H9 (cell line): ENCODE data around the gene ATPAF1. TPM values are rescaled to one million over a fixed set of nuclear protein-coding genes. Genes with fewer than 3 reads are reported as not detected.

Experiments used
- DNase-seq: peaks from one replicate; pipeline ENCODE4 v3.0.0-alpha.2; 2017
- H2AFZ ChIP-seq: one replicate; pipeline ENCODE4 v1.6.1; 2013; ENCODE audit warnings: mild to moderate bottlenecking, low read length, control low read depth, moderate library complexity
- H2AK5ac ChIP-seq: 2 replicates; pipeline ENCODE4 v1.6.1; 2013; ENCODE audit warnings: low read length, control low read depth, mixed read lengths; ENCODE audit not compliant: insufficient read length
- H2BK120ac ChIP-seq: one replicate; pipeline ENCODE4 v1.6.1; 2013; ENCODE audit warnings: low read depth, mild to moderate bottlenecking, low read length, control low read depth, inconsistent platforms; ENCODE audit not compliant: poor library complexity, severe bottlenecking
- H2BK12ac ChIP-seq: 2 replicates; pipeline ENCODE4 v1.6.1; 2013; ENCODE audit warnings: low read length, control low read depth, mixed read lengths, low read depth; ENCODE audit not compliant: insufficient read length
- H2BK15ac ChIP-seq: 2 replicates; pipeline ENCODE4 v1.6.1; 2013; ENCODE audit warnings: low read depth, low read length, control low read depth
- H2BK20ac ChIP-seq: one replicate; pipeline ENCODE4 v1.6.1; 2013; ENCODE audit warnings: low read depth, mild to moderate bottlenecking, low read length, control low read depth, inconsistent platforms; ENCODE audit not compliant: poor library complexity, severe bottlenecking
- H2BK5ac ChIP-seq: 2 replicates; pipeline ENCODE4 v1.6.1; 2013; ENCODE audit warnings: low read length, control low read depth, mixed read lengths; ENCODE audit not compliant: insufficient read length
- H3K14ac ChIP-seq: 2 replicates; pipeline ENCODE4 v1.6.1; 2013; ENCODE audit warnings: low read length, control low read depth; ENCODE audit not compliant: insufficient read depth
- H3K18ac ChIP-seq: 2 replicates; pipeline ENCODE4 v1.6.1; 2013; ENCODE audit warnings: low read depth, mild to moderate bottlenecking, mixed read lengths, low read length, control low read depth; ENCODE audit not compliant: insufficient read length
- H3K23ac ChIP-seq: 2 replicates; pipeline ENCODE4 v1.6.1; 2013; ENCODE audit warnings: low read length, control low read depth, mixed read lengths, low read depth; ENCODE audit not compliant: insufficient read length
- H3K23me2 ChIP-seq: 2 replicates; pipeline ENCODE4 v1.6.1; 2013; ENCODE audit warnings: low read depth, mild to moderate bottlenecking, mixed read lengths, low read length, control low read depth; ENCODE audit not compliant: insufficient read length, poor library complexity, severe bottlenecking
- H3K27ac ChIP-seq: 2 replicates; pipeline ENCODE4 v1.5.1; 2013; ENCODE audit warnings: low read length, control low read depth, mixed read lengths, low read depth; ENCODE audit not compliant: insufficient read length
- H3K27me3 ChIP-seq: 2 replicates; pipeline ENCODE4 v1.6.1; 2013; ENCODE audit warnings: low read length, control low read depth, inconsistent platforms; ENCODE audit not compliant: insufficient read depth
- H3K4ac ChIP-seq: 2 replicates; pipeline ENCODE4 v1.6.1; 2013; ENCODE audit warnings: low read depth, mild to moderate bottlenecking, control low read depth, inconsistent platforms, low read length, moderate library complexity
- H3K4me1 ChIP-seq: 2 replicates; pipeline ENCODE4 v1.6.1; 2013; ENCODE audit warnings: low read length, control low read depth, inconsistent platforms; ENCODE audit not compliant: insufficient read depth
- H3K4me2 ChIP-seq: 2 replicates; pipeline ENCODE4 v1.6.1; 2013; ENCODE audit warnings: low read length, control low read depth, mixed read lengths; ENCODE audit not compliant: insufficient read length, insufficient read depth
- H3K56ac ChIP-seq: 2 replicates; pipeline ENCODE4 v1.6.1; 2013; ENCODE audit warnings: low read depth, mild to moderate bottlenecking, mixed read lengths, low read length, control low read depth; ENCODE audit not compliant: insufficient read length
- H3K79me1 ChIP-seq: 2 replicates; pipeline ENCODE4 v1.6.1; 2013; ENCODE audit warnings: low read depth, mild to moderate bottlenecking, moderate library complexity, low read length, control low read depth, inconsistent platforms; ENCODE audit not compliant: insufficient read depth, poor library complexity, severe bottlenecking
- H3K79me2 ChIP-seq: 2 replicates; pipeline ENCODE4 v1.6.1; 2013; ENCODE audit warnings: low read length, control low read depth, inconsistent platforms; ENCODE audit not compliant: insufficient read depth
- H3K9ac ChIP-seq: 2 replicates; pipeline ENCODE4 v1.6.1; 2013; ENCODE audit warnings: low read length, control low read depth, mixed read lengths; ENCODE audit not compliant: insufficient read length; ENCODE audit errors: extremely low read depth
- H3K9me3 ChIP-seq: one replicate; pipeline ENCODE4 v1.6.1; 2013; ENCODE audit warnings: low read depth, low read length, inconsistent platforms; ENCODE audit not compliant: control insufficient read depth
- H3T11ph ChIP-seq: one replicate; pipeline ENCODE4 v1.6.1; 2013; ENCODE audit warnings: mild to moderate bottlenecking, low read length, control low read depth, inconsistent platforms
- H4K20me1 ChIP-seq: one replicate; pipeline ENCODE4 v1.6.1; 2013; ENCODE audit not compliant: control insufficient read depth, insufficient read length, insufficient read depth
- H4K5ac ChIP-seq: 2 replicates; pipeline ENCODE4 v1.6.1; 2013; ENCODE audit warnings: low read depth, mild to moderate bottlenecking, mixed read lengths, low read length, control low read depth; ENCODE audit not compliant: insufficient read length
- H4K8ac ChIP-seq: replicated peaks from 2 replicates; pipeline ENCODE4 v1.6.1; 2013; ENCODE audit warnings: low read length, control low read depth, mixed read lengths, low read depth; ENCODE audit not compliant: insufficient read length
- H4K91ac ChIP-seq: 2 replicates; pipeline ENCODE4 v1.6.1; 2013; ENCODE audit warnings: low read depth, mild to moderate bottlenecking, moderate library complexity, mixed read lengths, low read length, control low read depth; ENCODE audit not compliant: insufficient read length
- H3K27ac Mint-ChIP-seq, 3 experiments: 2 replicates in 2 of 3; 3 replicates in 1 of 3; pipeline ENCODE4 v1.8.0; 2020 to 2021; ENCODE audit warnings: mixed read lengths in 3 of 3, mild to moderate bottlenecking in 1 of 3, moderate library complexity in 1 of 3
- H3K27me3 Mint-ChIP-seq: 2 replicates; pipeline ENCODE4 v1.8.0; 2021; ENCODE audit warnings: low read depth, mild to moderate bottlenecking, moderate library complexity, mixed read lengths
- H3K36me3 Mint-ChIP-seq, 3 experiments: 2 replicates in 2 of 3; 3 replicates in 1 of 3; pipeline ENCODE4 v1.8.0; 2020 to 2021; ENCODE audit warnings: low read depth in 3 of 3, mixed read lengths in 3 of 3; ENCODE audit not compliant: insufficient read depth in 1 of 3
- H3K4me1 Mint-ChIP-seq, 2 experiments: 2 replicates each; pipeline ENCODE4 v1.8.0; 2020; ENCODE audit warnings: mixed read lengths in 2 of 2
- H3K4me3 Mint-ChIP-seq, 2 experiments: 2 replicates in 1 of 2; 3 replicates in 1 of 2; pipeline ENCODE4 v1.8.0; 2020 to 2021; ENCODE audit warnings: mild to moderate bottlenecking in 2 of 2, mixed read lengths in 2 of 2, moderate library complexity in 1 of 2
- H3K9me3 Mint-ChIP-seq, 2 experiments: 2 replicates in 1 of 2; 3 replicates in 1 of 2; pipeline ENCODE4 v1.8.0; 2020; ENCODE audit warnings: mild to moderate bottlenecking in 2 of 2, mixed read lengths in 2 of 2, moderate library complexity in 1 of 2
- WGBS: extraction: QIAGEN DNeasy Blood & Tissue Kit; methylation state at CpG from one replicate; pipeline ENCODE4 v1.1.7; 2013; ENCODE audit warnings: missing lambda C conversion rate, low lambda C conversion rate, mixed read lengths; ENCODE audit not compliant: insufficient read length; ENCODE audit errors: extremely low coverage; 5-methylcytosine and 5-hydroxymethylcytosine counted together
- total RNA-seq: library from RNA; stranded (reverse); gene quantifications from 2 replicates; pipeline ENCODE4 v1.2.1, GENCODE V29; 2021
- TF ChIP-seq, protein P1 (sequence below): fragments of 200-600 bp; sonication (generic); conservative IDR thresholded peaks from 3 replicates; pipeline ENCODE4 v1.8.0; 2021; ENCODE audit warnings: antibody characterized with exemption, mild to moderate bottlenecking

The ATPAF1 gene
- total RNA-seq, 1 experiment from 2014 or later: 57.3 TPM

DNA sequence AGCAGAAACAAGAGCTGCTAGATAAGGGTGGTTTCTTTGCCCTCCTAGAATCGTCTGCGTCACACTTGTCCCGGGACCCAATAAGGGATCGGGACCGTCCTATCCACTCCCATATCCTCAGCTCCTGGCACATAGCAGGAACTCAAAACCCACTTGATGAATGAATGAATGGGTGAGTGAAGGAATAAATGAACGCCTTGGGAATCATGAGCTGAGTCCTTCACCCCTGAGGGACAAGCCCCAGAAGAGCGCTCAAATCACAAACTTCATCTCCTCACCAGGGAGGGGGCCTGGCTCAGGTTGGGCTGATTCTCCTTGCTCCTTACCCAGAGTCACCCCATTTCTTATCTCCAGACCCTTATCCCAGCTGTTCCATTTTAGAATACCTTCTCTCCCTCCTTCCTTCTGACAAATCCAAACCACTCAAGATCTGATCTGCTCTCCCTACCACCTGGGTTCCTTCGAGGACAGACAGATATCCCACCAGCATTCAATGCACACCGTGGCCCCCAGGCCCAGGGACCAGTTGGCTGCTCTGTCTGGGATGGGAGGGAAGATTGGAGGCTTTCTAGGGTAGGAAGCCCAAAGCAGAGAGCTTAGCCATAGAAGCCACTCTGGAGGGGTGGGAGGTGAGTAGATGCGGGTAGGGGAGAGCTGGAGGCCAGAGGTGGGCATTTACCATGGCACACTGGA lies 50.9 kb downstream of the ATPAF1 start:
- Histone ChIP-seq H3K4ac (no peak overlapping the region), H2BK15ac (no peak overlapping the region), H2BK12ac (no peak overlapping the region), H2AFZ (peak overlapping the region; percentile 41), H2BK5ac (no peak overlapping the region), H3K9ac (no peak overlapping the region), H3K18ac (no peak overlapping the region), H3K23me2 (peaks cover 8% of the 10 kb centered on the region), H3T11ph (no peak overlapping the region), H3K9me3 (no peaks in the 10 kb centered on the region), H3K79me2 (no peaks in the 10 kb centered on the region), H3K14ac (no peak overlapping the region; the same call in 1 of the 2 replicates), H2AK5ac (no peak overlapping the region), H3K56ac (no peak overlapping the region), H4K8ac (no peak overlapping the region), H3K27me3 (peaks cover 3% of the 10 kb centered on the region; the same call in 1 of the 2 replicates), H2BK120ac (no peak overlapping the region), H3K79me1 (no peaks in the 10 kb centered on the region), H3K4me1 (peaks cover 14% of the 10 kb centered on the region; the same call in 1 of the 2 replicates), H4K91ac (no peak overlapping the region), H3K27ac (no peak overlapping the region), H4K5ac (no peak overlapping the region), H4K20me1 (no peaks in the 10 kb centered on the region), H3K23ac (no peak overlapping the region), H3K4me2 (peak overlapping the region; percentile 81), H2BK20ac (no peak overlapping the region)
- DNase-seq: peak; percentile 47
- H3K4me1 Mint-ChIP-seq: peaks cover 38 to 45% of the 10 kb centered on the region in 2 experiments
- peaks cover 33% of the 10 kb centered on the region for H3K27me3 Mint-ChIP-seq
- peak overlapping the region; percentile 77 to 89 for H3K4me3 Mint-ChIP-seq
- H3K36me3 Mint-ChIP-seq: no peaks in the 10 kb centered on the region
- H3K9me3 Mint-ChIP-seq: no peaks in the 10 kb centered on the region
- H3K27ac Mint-ChIP-seq: no peak overlapping the region
- TF ChIP-seq, protein P1, sequence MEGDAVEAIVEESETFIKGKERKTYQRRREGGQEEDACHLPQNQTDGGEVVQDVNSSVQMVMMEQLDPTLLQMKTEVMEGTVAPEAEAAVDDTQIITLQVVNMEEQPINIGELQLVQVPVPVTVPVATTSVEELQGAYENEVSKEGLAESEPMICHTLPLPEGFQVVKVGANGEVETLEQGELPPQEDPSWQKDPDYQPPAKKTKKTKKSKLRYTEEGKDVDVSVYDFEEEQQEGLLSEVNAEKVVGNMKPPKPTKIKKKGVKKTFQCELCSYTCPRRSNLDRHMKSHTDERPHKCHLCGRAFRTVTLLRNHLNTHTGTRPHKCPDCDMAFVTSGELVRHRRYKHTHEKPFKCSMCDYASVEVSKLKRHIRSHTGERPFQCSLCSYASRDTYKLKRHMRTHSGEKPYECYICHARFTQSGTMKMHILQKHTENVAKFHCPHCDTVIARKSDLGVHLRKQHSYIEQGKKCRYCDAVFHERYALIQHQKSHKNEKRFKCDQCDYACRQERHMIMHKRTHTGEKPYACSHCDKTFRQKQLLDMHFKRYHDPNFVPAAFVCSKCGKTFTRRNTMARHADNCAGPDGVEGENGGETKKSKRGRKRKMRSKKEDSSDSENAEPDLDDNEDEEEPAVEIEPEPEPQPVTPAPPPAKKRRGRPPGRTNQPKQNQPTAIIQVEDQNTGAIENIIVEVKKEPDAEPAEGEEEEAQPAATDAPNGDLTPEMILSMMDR: no peak
- WGBS: no CpG with 5 or more reads among the region's 10 CpGs
